HEK293 (cell line): ENCODE data around the gene RAI14.
A peak's percentile ranks its signal among the peaks of the same experiment; 100 is the strongest.

Source experiments
- EGR2 ChIP-seq: fragments of 450-650 bp; formaldehyde crosslinking; IDR thresholded peaks from 2 replicates; pipeline ENCODE4 v1.5.1; 2016; ENCODE audit warnings: low read depth, missing biosample characterization, missing genetic modification characterization
- ELK4 ChIP-seq: IDR thresholded peaks from 2 replicates; pipeline ENCODE4 v1.6.1; 2011; ENCODE audit warnings: mild to moderate bottlenecking, low read depth, low read length, borderline replicate concordance
- FEZF1 ChIP-seq: fragments of 450-650 bp; formaldehyde crosslinking; IDR thresholded peaks from 2 replicates; pipeline ENCODE4 v1.5.1; 2016; ENCODE audit warnings: missing biosample characterization, missing genetic modification characterization
- GLI4 ChIP-seq: fragments of 450-650 bp; formaldehyde crosslinking; IDR thresholded peaks from 2 replicates; pipeline ENCODE4 v1.5.1; 2016; ENCODE audit warnings: missing biosample characterization, missing genetic modification characterization
- INSM2 ChIP-seq: fragments of 450-650 bp; formaldehyde crosslinking; IDR thresholded peaks from 2 replicates; pipeline ENCODE4 v1.5.1; 2016; ENCODE audit warnings: missing biosample characterization, missing genetic modification characterization
- KLF10 ChIP-seq: fragments of 450-650 bp; IDR thresholded peaks from 2 replicates; pipeline ENCODE4 v1.5.1; 2018; ENCODE audit warnings: missing biosample characterization, mild to moderate bottlenecking, missing genetic modification characterization
- KLF8 ChIP-seq: fragments of 450-650 bp; formaldehyde crosslinking; IDR thresholded peaks from 2 replicates; pipeline ENCODE4 v1.5.1; 2016; ENCODE audit warnings: missing biosample characterization, missing genetic modification characterization
- OSR2 ChIP-seq: fragments of 450-650 bp; formaldehyde crosslinking; IDR thresholded peaks from 2 replicates; pipeline ENCODE4 v1.5.1; 2016; ENCODE audit warnings: missing biosample characterization, missing genetic modification characterization
- OVOL3 ChIP-seq: fragments of 450-650 bp; formaldehyde crosslinking; IDR thresholded peaks from 2 replicates; pipeline ENCODE4 v1.5.1; 2016; ENCODE audit warnings: missing biosample characterization, missing genetic modification characterization
- PATZ1 ChIP-seq: fragments of 450-650 bp; formaldehyde crosslinking; IDR thresholded peaks from 2 replicates; pipeline ENCODE4 v1.5.1; 2016; ENCODE audit warnings: missing biosample characterization, missing genetic modification characterization
- REST ChIP-seq: fragments of 450-650 bp; formaldehyde crosslinking; IDR thresholded peaks from 2 replicates; pipeline ENCODE4 v1.5.1; 2016; ENCODE audit warnings: missing biosample characterization, missing genetic modification characterization
- SP2 ChIP-seq: fragments of 450-650 bp; formaldehyde crosslinking; IDR thresholded peaks from 2 replicates; pipeline ENCODE4 v1.5.1; 2016; ENCODE audit warnings: missing biosample characterization, missing genetic modification characterization
- SP7 ChIP-seq: fragments of 450-650 bp; formaldehyde crosslinking; IDR thresholded peaks from 2 replicates; pipeline ENCODE4 v1.5.1; 2016; ENCODE audit warnings: missing biosample characterization, missing genetic modification characterization
- ZBTB21 ChIP-seq: fragments of 450-650 bp; formaldehyde crosslinking; IDR thresholded peaks from 2 replicates; pipeline ENCODE4 v1.5.1; 2017; ENCODE audit warnings: missing biosample characterization, missing genetic modification characterization
- ZFP37 ChIP-seq: fragments of 450-650 bp; formaldehyde crosslinking; IDR thresholded peaks from 2 replicates; pipeline ENCODE4 v1.5.1; 2016; ENCODE audit warnings: missing biosample characterization, missing genetic modification characterization
- ZNF132 ChIP-seq: fragments of 450-650 bp; formaldehyde crosslinking; IDR thresholded peaks from 2 replicates; pipeline ENCODE4 v1.5.1; 2017; ENCODE audit warnings: missing biosample characterization, missing genetic modification characterization, borderline replicate concordance
- ZNF211 ChIP-seq: fragments of 450-650 bp; formaldehyde crosslinking; IDR thresholded peaks from 2 replicates; pipeline ENCODE4 v1.5.1; 2016; ENCODE audit warnings: low read depth, missing biosample characterization, missing genetic modification characterization
- ZNF223 ChIP-seq: fragments of 450-650 bp; formaldehyde crosslinking; IDR thresholded peaks from 2 replicates; pipeline ENCODE4 v1.5.1; 2016; ENCODE audit warnings: missing biosample characterization, missing genetic modification characterization
- ZNF350 ChIP-seq: fragments of 450-650 bp; formaldehyde crosslinking; IDR thresholded peaks from 2 replicates; pipeline ENCODE4 v1.5.0; 2017; ENCODE audit warnings: missing biosample characterization, mild to moderate bottlenecking, missing genetic modification characterization
- ZNF354C ChIP-seq: fragments of 450-650 bp; formaldehyde crosslinking; IDR thresholded peaks from 2 replicates; pipeline ENCODE4 v1.5.1; 2016; ENCODE audit warnings: missing biosample characterization, missing genetic modification characterization, low read depth, borderline replicate concordance
- ZNF391 ChIP-seq: fragments of 450-650 bp; formaldehyde crosslinking; IDR thresholded peaks from 2 replicates; pipeline ENCODE4 v1.5.1; 2016; ENCODE audit warnings: low read depth, missing biosample characterization, missing genetic modification characterization, borderline replicate concordance
- ZNF416 ChIP-seq: fragments of 450-650 bp; formaldehyde crosslinking; IDR thresholded peaks from 2 replicates; pipeline ENCODE4 v1.5.1; 2016; ENCODE audit warnings: missing biosample characterization, missing genetic modification characterization
- ZNF501 ChIP-seq: fragments of 450-650 bp; formaldehyde crosslinking; IDR thresholded peaks from 2 replicates; pipeline ENCODE4 v1.5.1; 2016; ENCODE audit warnings: missing biosample characterization, missing genetic modification characterization
- ZNF514 ChIP-seq: fragments of 450-650 bp; formaldehyde crosslinking; IDR thresholded peaks from 2 replicates; pipeline ENCODE4 v1.5.1; 2016; ENCODE audit warnings: missing biosample characterization, missing genetic modification characterization
- ZNF560 ChIP-seq: fragments of 450-650 bp; formaldehyde crosslinking; IDR thresholded peaks from 2 replicates; pipeline ENCODE4 v1.5.1; 2017; ENCODE audit warnings: missing biosample characterization, missing genetic modification characterization, borderline replicate concordance
- ZNF580 ChIP-seq: fragments of 450-650 bp; formaldehyde crosslinking; IDR thresholded peaks from 2 replicates; pipeline ENCODE4 v1.5.1; 2016; ENCODE audit warnings: missing biosample characterization, missing genetic modification characterization
- ZNF623 ChIP-seq: fragments of 450-650 bp; formaldehyde crosslinking; IDR thresholded peaks from 2 replicates; pipeline ENCODE4 v1.5.1; 2016; ENCODE audit warnings: missing biosample characterization, missing genetic modification characterization
- ZNF660 ChIP-seq: fragments of 450-650 bp; IDR thresholded peaks from 2 replicates; pipeline ENCODE4 v1.5.1; 2018; ENCODE audit warnings: missing biosample characterization, mild to moderate bottlenecking, missing genetic modification characterization
- ZNF704 ChIP-seq: fragments of 450-650 bp; formaldehyde crosslinking; IDR thresholded peaks from 2 replicates; pipeline ENCODE4 v1.5.1; 2016; ENCODE audit warnings: missing biosample characterization, missing genetic modification characterization
- ZSCAN5A ChIP-seq: fragments of 450-650 bp; formaldehyde crosslinking; IDR thresholded peaks from 2 replicates; pipeline ENCODE4 v1.5.1; 2016; ENCODE audit warnings: missing biosample characterization, missing genetic modification characterization

Gene RAI14

GRCh38 chr5:34854459-34855174 lies 198.5 kb downstream of the RAI14 start (continued):
- TF ChIP-seq ZNF514 (tag by site-specific recombination), result no peak
- no peak for TF ChIP-seq ZBTB21 (tag by site-specific recombination)
- no peak for TF ChIP-seq ZNF501 (tag by site-specific recombination)
- TF ChIP-seq GLI4 (tag by site-specific recombination), result no peak
- no peak for TF ChIP-seq KLF10 (tag by site-specific recombination)
- TF ChIP-seq ZNF416 (tag by site-specific recombination), result no peak
- TF ChIP-seq FEZF1 (tag by site-specific recombination), result peak; percentile 100
- no peak for TF ChIP-seq SP2 (tag by site-specific recombination)
- TF ChIP-seq ZFP37 (tag by site-specific recombination), result no peak
- no peak for TF ChIP-seq ZNF391 (tag by site-specific recombination)
- TF ChIP-seq INSM2 (tag by site-specific recombination), result no peak
- TF ChIP-seq SP7 (tag by site-specific recombination), result peak; percentile 74
- TF ChIP-seq ZNF211 (tag by site-specific recombination), result no peak
- TF ChIP-seq ZNF560, result no peak
- no peak for TF ChIP-seq PATZ1 (tag by site-specific recombination)
- no peak for TF ChIP-seq ZSCAN5A (tag by site-specific recombination)
- no peak for TF ChIP-seq ELK4
- peak; percentile 86 for TF ChIP-seq ZNF660 (tag by site-specific recombination)
- TF ChIP-seq ZNF350 (tag by site-specific recombination), result no peak
- TF ChIP-seq OVOL3 (tag by site-specific recombination), result no peak
- no peak for TF ChIP-seq REST (tag by site-specific recombination)
- peak; percentile 74 for TF ChIP-seq ZNF580 (tag by site-specific recombination)
- TF ChIP-seq OSR2 (tag by site-specific recombination), result peak; percentile 84
- no peak for TF ChIP-seq ZNF223 (tag by site-specific recombination)
- TF ChIP-seq EGR2 (tag by site-specific recombination), result peak; percentile 90
- no peak for TF ChIP-seq ZNF132 (tag by site-specific recombination)
- TF ChIP-seq ZNF354C (tag by site-specific recombination), result no peak
- no peak for TF ChIP-seq KLF8 (tag by site-specific recombination)
- TF ChIP-seq ZNF623 (tag by site-specific recombination), result no peak
- TF ChIP-seq ZNF704 (tag by site-specific recombination), result no peak
